Endothelial cell of umbilical vein (primary cell): ENCODE results near the gene ASIC5. TPM values are rescaled to one million over a fixed set of nuclear protein-coding genes. Genes with fewer than 3 reads are reported as not detected.

Source experiments
- BruUV-seq: library from RNA; stranded (reverse); fragments of 400-500 nt; replicated peaks from 2 replicates; lab custom pipeline; 2021; lab: Mats Ljungman, UMichigan
- CTCF ChIA-PET: fragments of 300-600, 350-600 bp; sonication (Branson Sonifier 250); formaldehyde crosslinking; loops from one replicate; lab custom pipeline; 2021; ENCODE audit warnings: antibody characterized with exemption, inconsistent platforms; lab: Charles Lee
- POLR2A ChIA-PET: fragments of 300-600, 350-600 bp; sonication (Branson Sonifier 250); formaldehyde crosslinking; loops from one replicate; lab custom pipeline; 2021; ENCODE audit warnings: antibody characterized with exemption, inconsistent platforms; lab: Charles Lee
- DNase-seq: peaks from one replicate; pipeline ENCODE4 v3.0.0-alpha.2; 2011; ENCODE audit warnings: low read depth, low spot score
- FAIRE-seq: peaks from 2 replicates; lab custom pipeline; 2011; peaks lifted over from hg19 to GRCh38; lab: Jason Lieb, UNC
- H2AFZ ChIP-seq: 2 replicates; pipeline ENCODE4 v1.6.0; 2012; ENCODE audit warnings: low read depth, low read length, control low read depth, inconsistent platforms
- H3K27ac ChIP-seq: 2 replicates; pipeline ENCODE4 v1.5.1; 2011; ENCODE audit warnings: low read depth, mild to moderate bottlenecking, control low read depth, low read length, moderate library complexity; ENCODE audit not compliant: insufficient read depth
- H3K27me3 ChIP-seq, 2 experiments: 2 replicates each; pipeline versions ENCODE4 v1.6.0 to v1.6.1; 2011; ENCODE audit warnings: low read length in 2 of 2, mixed read lengths in 1 of 2; ENCODE audit not compliant: control insufficient read depth in 2 of 2, insufficient read depth in 2 of 2
- H3K36me3 ChIP-seq, 2 experiments: 2 replicates in 1 of 2; 3 replicates in 1 of 2; pipeline ENCODE4 v1.5.1; 2011; ENCODE audit warnings: low read length in 2 of 2, mild to moderate bottlenecking in 1 of 2, moderate library complexity in 1 of 2; ENCODE audit not compliant: control insufficient read depth in 2 of 2, insufficient read depth in 2 of 2; ENCODE audit errors: extremely low read depth in 1 of 2
- H3K4me1 ChIP-seq: 3 replicates; pipeline ENCODE4 v1.5.1; 2011; ENCODE audit warnings: mild to moderate bottlenecking, low read length; ENCODE audit not compliant: control insufficient read depth, insufficient read depth; ENCODE audit errors: extremely low read depth
- H3K4me2 ChIP-seq: 2 replicates; pipeline ENCODE4 v1.6.1; 2011; ENCODE audit warnings: low read length, control low read depth, mixed read lengths; ENCODE audit not compliant: insufficient read depth
- H3K4me3 ChIP-seq, 3 experiments: fragments of 200-600 bp in 1 of 3; sonication (generic), shearing (Covaris generic) in 1 of 3; replicated peaks in 1 of 3; 2 replicates each; pipeline ENCODE4 v1.5.1; 2011 to 2016; ENCODE audit warnings: control low read depth in 3 of 3, low read length in 3 of 3, mild to moderate bottlenecking in 2 of 3, inconsistent platforms in 1 of 3, low read depth in 1 of 3, moderate library complexity in 1 of 3; ENCODE audit not compliant: insufficient read depth in 1 of 3
- H3K79me2 ChIP-seq: 2 replicates; pipeline ENCODE4 v1.6.0; 2012; ENCODE audit warnings: low read length, inconsistent platforms; ENCODE audit not compliant: control insufficient read depth, insufficient read depth
- H3K9ac ChIP-seq: replicated peaks from 2 replicates; pipeline ENCODE3; 2011; ENCODE audit warnings: low read length, control low read depth; ENCODE audit not compliant: insufficient read depth; ENCODE audit errors: extremely low read depth
- H3K9me1 ChIP-seq: replicated peaks from 3 replicates; pipeline ENCODE4 v1.6.0; 2011; ENCODE audit warnings: mild to moderate bottlenecking, low read length; ENCODE audit not compliant: control insufficient read depth, insufficient read depth; ENCODE audit errors: extremely low read depth
- H3K9me3 ChIP-seq: replicated peaks from 2 replicates; pipeline ENCODE4 v1.5.1; 2012; ENCODE audit warnings: low read length, inconsistent platforms; ENCODE audit not compliant: control insufficient read depth, insufficient read depth
- H4K20me1 ChIP-seq: replicated peaks from 2 replicates; pipeline ENCODE3; 2011; ENCODE audit warnings: mild to moderate bottlenecking, low read length; ENCODE audit not compliant: control insufficient read depth, insufficient read depth; ENCODE audit errors: extremely low read depth
- EZH2 ChIP-seq: IDR thresholded peaks from 2 replicates; pipeline ENCODE4 v1.6.1; 2012; ENCODE audit warnings: borderline replicate concordance, low read depth, mild to moderate bottlenecking, moderate library complexity, low read length, inconsistent platforms; ENCODE audit not compliant: severe bottlenecking
- FOS ChIP-seq: IDR thresholded peaks from 2 replicates; pipeline ENCODE4 v1.6.1; 2011; ENCODE audit warnings: mild to moderate bottlenecking, low read length, moderate library complexity, borderline replicate concordance; ENCODE audit not compliant: insufficient read depth
- GATA2 ChIP-seq: IDR thresholded peaks from 2 replicates; pipeline ENCODE4 v1.7.0; 2011; ENCODE audit warnings: low read depth, mild to moderate bottlenecking, moderate library complexity, mixed read lengths, low read length; ENCODE audit not compliant: insufficient read length, insufficient read depth
- JUN ChIP-seq: IDR thresholded peaks from 2 replicates; pipeline ENCODE4 v1.6.1; 2011; ENCODE audit warnings: borderline replicate concordance, low read depth; ENCODE audit not compliant: insufficient read length, insufficient read depth
- MYC ChIP-seq: IDR thresholded peaks from one replicate; pipeline ENCODE4 v1.6.1; 2011; ENCODE audit warnings: mild to moderate bottlenecking, low read depth, low read length
- POLR2A ChIP-seq: IDR thresholded peaks from 2 replicates; pipeline ENCODE4 v1.6.1; 2012; ENCODE audit warnings: low read depth, mild to moderate bottlenecking, control low read depth, low read length
- POLR2AphosphoS5 ChIP-seq: IDR thresholded peaks from 2 replicates; pipeline ENCODE4 v1.6.1; 2012; ENCODE audit warnings: low read depth, mild to moderate bottlenecking, control low read depth, low read length, moderate library complexity; ENCODE audit not compliant: insufficient read depth
- dilution Hi-C: fragments of 300-500 bp; cut with MboI; formaldehyde crosslinking; loops from one replicate; pipeline ENCODE4 v1.15.0; 2019; ENCODE audit warnings: low sequenced_read_pairs; ENCODE audit not compliant: extremely low pct_ligation_motif_present
- intact Hi-C: fragments of 100-400 bp; cut with micrococcal nuclease; formaldehyde crosslinking; loops from one replicate; pipeline ENCODE4 v1.10.0; 2022
- polyA plus RNA-seq, 4 experiments: library from polyadenylated mRNA; depleted of rRNA in 3 of 4; stranded (reverse) in 3 of 4; unstranded in 1 of 4; fragments of >200 nt; gene quantifications; 2 replicates each; pipeline versions ENCODE4 v1.2.1 to v1.2.3, GENCODE V29; 2011 to 2012; ENCODE audit warnings: missing spikeins in 1 of 4
- total RNA-seq: library from RNA; stranded (reverse); gene quantifications from 2 replicates; pipeline ENCODE4 v1.2.3, GENCODE V29; 2021
- TF ChIP-seq, protein P1 (sequence below): IDR thresholded peaks from 2 replicates; pipeline ENCODE4 v1.6.1; 2011; ENCODE audit not compliant: insufficient read depth, insufficient read length
- TF ChIP-seq, protein P2 (sequence below), 2 donors: IDR thresholded peaks; 1 replicate in 1 of 2; 2 replicates in 1 of 2; pipeline ENCODE4 v1.5.1; 2011; ENCODE audit warnings: low read length in 2 of 2, mild to moderate bottlenecking in 2 of 2, moderate library complexity in 2 of 2, control low read depth in 1 of 2, inconsistent platforms in 1 of 2, low read depth in 1 of 2; ENCODE audit not compliant: insufficient read depth in 1 of 2; ENCODE audit errors: extremely low read depth in 1 of 2

ASIC5 gene
- total and polyA plus RNA-seq, 2 donors (not counting 3 experiments of a cell fraction or from before 2014, with no cell fraction given) = not detected

DNA sequence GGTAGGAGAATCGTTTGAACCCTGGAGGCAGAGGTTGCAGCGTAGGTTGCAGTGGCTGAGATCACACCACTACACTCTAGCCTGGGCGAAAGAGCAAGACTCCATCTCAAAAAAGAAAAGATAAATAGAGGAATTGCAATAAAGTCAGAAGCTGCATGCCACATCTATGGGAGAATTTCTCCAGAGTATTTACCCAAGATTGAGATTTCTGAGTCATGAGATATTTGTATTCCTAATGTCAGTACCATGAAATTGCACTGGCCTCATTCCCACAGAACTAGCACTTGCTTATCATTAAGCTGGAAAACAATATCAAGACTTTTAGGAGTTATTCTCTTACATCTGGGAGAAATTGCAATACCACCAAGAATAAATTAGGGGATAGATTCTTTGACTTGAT lies 37.4 kb downstream of the ASIC5 start:
- FAIRE-seq (no peak), DNase-seq (no peak)
- TF ChIP-seq, protein P1, sequence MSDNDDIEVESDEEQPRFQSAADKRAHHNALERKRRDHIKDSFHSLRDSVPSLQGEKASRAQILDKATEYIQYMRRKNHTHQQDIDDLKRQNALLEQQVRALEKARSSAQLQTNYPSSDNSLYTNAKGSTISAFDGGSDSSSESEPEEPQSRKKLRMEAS = no peak
- TF ChIP-seq MYC (no peak), GATA2 (no peak), FOS (no peak), POLR2A (no peak), JUN (no peak), EZH2 (no peak), POLR2AphosphoS5 (no peak)
- TF ChIP-seq, protein P2, sequence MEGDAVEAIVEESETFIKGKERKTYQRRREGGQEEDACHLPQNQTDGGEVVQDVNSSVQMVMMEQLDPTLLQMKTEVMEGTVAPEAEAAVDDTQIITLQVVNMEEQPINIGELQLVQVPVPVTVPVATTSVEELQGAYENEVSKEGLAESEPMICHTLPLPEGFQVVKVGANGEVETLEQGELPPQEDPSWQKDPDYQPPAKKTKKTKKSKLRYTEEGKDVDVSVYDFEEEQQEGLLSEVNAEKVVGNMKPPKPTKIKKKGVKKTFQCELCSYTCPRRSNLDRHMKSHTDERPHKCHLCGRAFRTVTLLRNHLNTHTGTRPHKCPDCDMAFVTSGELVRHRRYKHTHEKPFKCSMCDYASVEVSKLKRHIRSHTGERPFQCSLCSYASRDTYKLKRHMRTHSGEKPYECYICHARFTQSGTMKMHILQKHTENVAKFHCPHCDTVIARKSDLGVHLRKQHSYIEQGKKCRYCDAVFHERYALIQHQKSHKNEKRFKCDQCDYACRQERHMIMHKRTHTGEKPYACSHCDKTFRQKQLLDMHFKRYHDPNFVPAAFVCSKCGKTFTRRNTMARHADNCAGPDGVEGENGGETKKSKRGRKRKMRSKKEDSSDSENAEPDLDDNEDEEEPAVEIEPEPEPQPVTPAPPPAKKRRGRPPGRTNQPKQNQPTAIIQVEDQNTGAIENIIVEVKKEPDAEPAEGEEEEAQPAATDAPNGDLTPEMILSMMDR (IDR thresholded peaks at IDR 0.05; ENCODE audit: extremely low read depth in 1 of 2, insufficient read depth in 1 of 2, low read depth in 1 of 2, low read length in 2 of 2) = no peak
- Histone ChIP-seq H3K9me3 (no peaks in the 10 kb centered on the region), H3K4me3 (no peak overlapping the region), H3K79me2 (no peaks in the 10 kb centered on the region), H3K4me1 (no peaks in the 10 kb centered on the region), H3K27me3 (no peaks in the 10 kb centered on the region), H3K4me2 (no peak overlapping the region), H4K20me1 (no peaks in the 10 kb centered on the region), H3K9ac (no peak overlapping the region), H2AFZ (no peak overlapping the region), H3K9me1 (no peaks in the 10 kb centered on the region), H3K27ac (no peak overlapping the region), H3K36me3 (no peaks in the 10 kb centered on the region)
- intact Hi-C loops = no loop called here
- POLR2A ChIA-PET = no interaction called here
- CTCF ChIA-PET = no interaction called here
- BruUV-seq = no TSS peak
- dilution Hi-C loops = no loop called here
